WI38 (cell line): Measurements from ENCODE around the gene CDH12.
"Not testable (repeated sequence)": the region's sequence is repeated elsewhere in the genome, so short reads cannot be mapped to it uniquely, and the experiment has no call there.

Experiments
- H3K4me3 ChIP-seq: 2 replicates; pipeline ENCODE4 v1.5.1; 2011; ENCODE audit warnings: low read depth, mild to moderate bottlenecking, control low read depth, low read length
- CTCF ChIP-seq: IDR thresholded peaks from 2 replicates; pipeline ENCODE4 v1.5.1; 2012; ENCODE audit warnings: low read depth, mild to moderate bottlenecking, control low read depth, low read length

Gene CDH12

GRCh38 chr5:22033066-22033465 is 820.1 kb downstream of the CDH12 start:
- TF ChIP-seq CTCF: no peak
- no peak overlapping the region for H3K4me3 ChIP-seq

GRCh38 chr5:22023784-22024183 is 829.4 kb downstream of the CDH12 start:
- TF ChIP-seq CTCF: no peak
- H3K4me3 ChIP-seq: no peak overlapping the region

GRCh38 chr5:22012893-22013292 is 840.3 kb downstream of the CDH12 start:
- H3K4me3 ChIP-seq: not testable (repeated sequence)

- H3K4me3 ChIP-seq: not testable (repeated sequence)
These were observed 842.3 kb downstream of the CDH12 start for GRCh38 chr5:22010808-22011207.

DNA sequence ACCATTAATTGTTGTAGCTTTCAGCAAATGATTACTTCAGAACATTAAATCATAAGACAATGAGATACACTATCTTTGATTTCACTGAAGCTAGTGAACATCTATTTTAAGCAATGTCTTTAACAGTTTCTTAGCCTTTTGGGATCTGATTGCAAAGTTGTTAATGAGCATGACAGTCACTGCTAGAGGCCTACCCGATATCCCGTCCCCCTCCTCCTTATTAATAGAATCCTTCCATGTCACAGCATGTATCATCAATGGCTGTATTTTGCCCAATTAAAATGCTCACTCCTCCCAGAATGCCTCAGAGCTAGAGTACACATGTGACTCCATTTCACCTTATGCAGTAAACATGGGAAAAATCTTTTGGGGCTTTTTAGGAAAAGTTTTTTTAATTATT is 852.0 kb downstream of the CDH12 start:
- not testable (repeated sequence) for H3K4me3 ChIP-seq

DNA sequence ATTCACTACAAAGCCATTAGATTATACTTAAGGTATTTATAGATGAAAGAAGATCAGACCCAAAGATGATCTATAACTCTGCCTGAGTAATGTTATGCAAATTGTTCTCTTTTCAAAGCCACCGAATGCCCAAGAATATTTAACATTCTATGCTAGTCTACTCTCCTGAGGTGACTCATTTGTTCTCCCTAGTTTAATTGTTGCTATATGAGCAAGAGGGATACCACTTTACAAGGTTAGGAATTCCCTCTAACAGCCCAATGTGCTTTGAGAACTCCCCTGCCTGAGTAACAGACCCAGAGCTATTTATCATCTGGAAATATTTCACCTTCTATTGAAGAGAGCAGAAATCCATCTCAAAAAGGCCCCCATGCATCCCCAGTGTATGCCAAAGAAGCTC is 867.3 kb downstream of the CDH12 start:
- H3K4me3 ChIP-seq: not testable (repeated sequence)

GRCh38 chr5:21951571-21951970 is 901.6 kb downstream of the CDH12 start:
- not testable (repeated sequence) for H3K4me3 ChIP-seq

DNA sequence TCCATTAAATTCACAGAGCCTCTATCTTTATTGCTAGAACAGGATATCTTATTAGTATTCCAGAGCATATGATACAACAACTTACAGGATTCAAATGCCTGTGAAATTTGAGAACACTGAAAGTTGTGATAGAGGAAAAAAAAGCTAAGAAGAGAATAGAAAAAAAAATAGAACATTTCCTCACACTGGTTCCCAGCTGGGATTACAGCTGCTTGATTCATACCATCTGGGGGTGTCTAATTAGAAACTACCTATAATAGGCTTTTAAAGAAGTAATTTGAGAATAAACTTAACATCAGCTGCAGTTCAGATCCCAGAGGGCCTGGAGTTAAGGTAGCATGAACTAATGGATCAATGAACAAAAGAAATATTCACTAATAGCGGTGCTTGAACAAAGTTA is 922.0 kb downstream of the CDH12 start:
- no peak overlapping the region for H3K4me3 ChIP-seq
- no peak for TF ChIP-seq CTCF

GRCh38 chr5:21919414-21920022 is 933.6 kb downstream of the CDH12 start:
- TF ChIP-seq CTCF: no peak
- H3K4me3 ChIP-seq: no peak overlapping the region

GRCh38 chr5:21918451-21918850 is 934.7 kb downstream of the CDH12 start:
- H3K4me3 ChIP-seq: no peak overlapping the region
- TF ChIP-seq CTCF: no peak
